Measurements from ENCODE around the gene CBX6.
"Not testable (repeated sequence)": the region's sequence is repeated elsewhere in the genome, so short reads cannot be mapped to it uniquely, and the experiment has no call there.

CBX6 gene

DNA sequence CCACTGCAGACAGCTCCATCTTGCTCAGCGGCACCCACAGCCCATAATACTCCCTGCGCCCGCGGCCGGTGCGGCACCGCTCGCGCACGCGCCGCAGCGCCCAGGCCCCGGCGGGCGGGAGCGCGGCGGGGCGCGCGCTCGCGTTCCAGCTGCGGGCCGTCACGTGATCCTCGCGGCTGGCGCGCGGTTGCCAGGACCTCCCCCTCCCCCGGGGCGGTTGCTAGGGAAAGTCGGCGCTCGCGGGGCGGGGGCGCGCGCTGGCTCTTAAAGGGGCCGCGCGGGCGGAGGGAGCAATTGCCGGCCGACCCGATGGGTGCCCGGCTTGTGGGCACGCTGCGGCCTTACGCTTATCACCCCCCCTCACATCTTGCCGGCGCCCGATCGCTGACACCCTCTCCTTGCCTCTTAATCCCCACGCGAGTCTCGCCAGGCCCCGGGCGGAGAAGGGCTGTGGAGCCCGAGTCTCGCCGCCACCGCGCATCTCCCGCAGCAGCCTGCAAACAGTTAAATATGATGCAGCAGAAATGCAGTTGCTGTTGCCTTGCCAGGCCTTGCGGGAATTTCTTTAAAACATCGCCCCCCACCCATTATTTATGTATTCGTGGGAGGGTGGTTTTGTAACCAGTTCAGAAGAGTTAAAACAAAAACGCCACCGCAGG lies at the start of gene CBX6:
Gene CBX6, minus strand, starts transcription at position 45 of the 659 bp plus-strand sequence. Its CDS starts 26 bp downstream, at position 19.
- DNase-seq (ENCODE audit: low read depth), result peak; percentile 94

DNA sequence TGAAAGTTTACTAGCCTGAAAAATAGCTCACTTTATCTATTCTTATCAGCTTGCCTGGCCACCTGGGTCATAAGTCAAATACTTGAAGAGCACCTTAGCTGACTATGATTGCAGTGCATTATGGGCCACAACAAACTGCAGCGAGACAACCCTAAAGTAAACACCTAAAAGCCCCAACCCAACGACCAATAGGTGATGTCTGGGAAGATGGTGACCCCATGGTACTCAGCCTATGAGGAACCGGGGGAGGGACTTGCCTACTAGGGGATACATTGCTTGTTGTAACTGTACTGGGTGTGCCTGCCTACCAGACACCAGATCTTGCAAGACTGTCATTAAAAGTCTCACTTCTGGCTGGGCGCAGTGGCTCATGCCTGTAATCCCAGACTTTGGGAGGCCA lies 49.8 kb upstream of the CBX6 start:
- no peak for DNase-seq (ENCODE audit: low read depth)

DNA sequence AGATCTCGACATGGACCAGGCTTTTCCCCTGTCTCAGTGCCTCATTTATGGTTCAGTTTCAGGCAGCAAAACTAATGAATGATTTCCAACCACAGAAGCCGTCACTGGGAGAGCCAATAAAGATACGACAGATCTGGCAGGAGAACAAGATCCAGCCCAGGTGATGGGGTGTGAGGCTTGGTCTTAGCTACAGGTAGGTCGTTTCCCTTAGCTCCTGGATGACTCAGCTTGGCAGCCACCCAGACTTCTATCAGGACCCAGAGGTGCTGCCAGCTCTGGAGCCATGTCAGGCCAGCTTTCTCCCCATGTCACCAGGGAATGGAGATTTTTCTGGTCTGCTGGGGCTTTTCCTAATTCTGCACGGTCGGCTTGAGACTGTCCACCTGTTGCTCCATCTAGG lies 49.1 kb upstream of the CBX6 start:
- no peak for DNase-seq (ENCODE audit: low read depth)

DNA sequence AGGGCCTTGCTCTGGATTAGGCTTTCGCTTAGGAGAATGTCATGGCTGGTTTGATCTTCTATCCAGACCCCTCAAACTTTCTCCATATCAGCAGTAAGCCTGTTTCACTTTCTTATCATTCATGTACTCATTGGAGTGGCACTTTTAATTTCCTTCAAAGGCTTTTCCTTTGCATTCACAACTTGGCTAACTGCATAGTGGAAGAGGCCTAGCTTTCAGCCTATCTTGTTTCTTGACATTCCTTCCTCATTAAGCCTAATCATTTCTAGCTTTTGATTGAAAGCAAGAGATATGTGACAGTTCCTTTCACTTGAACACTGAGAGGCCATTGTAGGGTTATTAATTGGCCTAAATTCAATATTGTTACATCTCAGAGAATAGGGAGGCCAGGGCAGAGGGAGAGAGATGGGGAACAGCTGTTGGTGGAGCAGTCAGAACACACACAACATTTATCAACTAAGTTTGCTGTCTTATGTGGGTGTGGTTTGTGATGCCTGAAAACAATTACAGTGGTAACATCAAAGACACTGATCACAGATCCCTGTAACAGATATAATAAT lies 47.7 kb upstream of the CBX6 start:
- no peak for DNase-seq (ENCODE audit: low read depth)

DNA sequence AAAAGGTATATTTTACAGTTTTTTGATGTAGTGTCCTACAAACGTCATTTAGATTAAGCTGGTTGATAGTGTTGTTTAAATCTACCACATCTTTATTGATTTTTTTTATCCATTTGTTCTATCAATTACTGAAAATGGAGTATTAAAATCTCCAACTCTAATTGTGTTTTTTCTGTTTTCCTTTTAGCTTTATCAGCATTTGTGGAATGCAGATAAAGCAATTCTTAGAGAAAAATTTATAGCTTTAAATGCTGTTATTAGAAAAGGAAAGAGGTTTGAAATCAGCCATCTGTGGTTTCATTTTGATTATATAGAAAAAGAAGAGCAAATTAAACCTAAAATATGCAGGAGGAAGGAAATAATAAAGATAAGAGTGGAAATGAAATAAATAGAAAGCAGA lies 39.4 kb upstream of the CBX6 start:
- DNase-seq (ENCODE audit: low read depth), result no peak

DNA sequence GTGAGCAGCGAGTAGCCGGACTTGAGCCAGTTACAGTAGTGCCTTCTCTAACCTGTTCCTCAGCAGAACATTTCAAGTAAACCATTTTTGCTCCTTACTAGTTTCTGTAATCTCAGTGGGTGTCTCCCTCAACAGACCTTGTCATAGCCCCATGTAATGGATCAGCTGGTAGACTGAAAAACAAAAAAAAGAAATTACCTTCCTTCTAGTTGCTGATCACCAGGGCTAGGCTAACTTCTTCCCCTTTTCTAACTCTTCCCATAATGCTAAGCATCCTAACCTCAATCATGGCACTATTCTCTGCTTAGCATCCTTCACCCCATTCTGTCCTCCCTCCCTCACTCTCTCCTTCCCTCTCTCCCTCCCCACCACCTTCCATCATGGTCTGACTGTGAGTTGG lies 35.8 kb upstream of the CBX6 start:
- no peak for DNase-seq (ENCODE audit: low read depth)

DNA sequence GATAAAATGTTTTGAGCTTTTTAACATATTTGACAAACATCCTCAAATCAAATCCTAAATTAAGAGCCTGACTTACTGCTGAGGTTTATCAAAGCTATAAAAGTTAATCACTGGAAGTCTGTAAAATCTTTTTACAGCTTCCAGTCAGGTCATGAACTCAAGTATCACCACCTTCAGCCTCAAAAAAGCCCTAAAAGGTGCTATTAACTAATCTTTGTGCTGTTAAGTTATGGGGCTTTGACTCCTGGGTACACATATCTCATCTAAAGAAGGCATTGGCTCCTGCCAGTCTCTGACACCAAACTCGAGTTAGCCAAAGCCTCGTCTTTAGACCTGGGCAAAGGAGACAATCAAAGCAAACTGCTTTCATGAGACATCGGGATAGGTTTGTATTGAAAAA lies 34.0 kb upstream of the CBX6 start:
- no peak for DNase-seq (ENCODE audit: low read depth)

DNA sequence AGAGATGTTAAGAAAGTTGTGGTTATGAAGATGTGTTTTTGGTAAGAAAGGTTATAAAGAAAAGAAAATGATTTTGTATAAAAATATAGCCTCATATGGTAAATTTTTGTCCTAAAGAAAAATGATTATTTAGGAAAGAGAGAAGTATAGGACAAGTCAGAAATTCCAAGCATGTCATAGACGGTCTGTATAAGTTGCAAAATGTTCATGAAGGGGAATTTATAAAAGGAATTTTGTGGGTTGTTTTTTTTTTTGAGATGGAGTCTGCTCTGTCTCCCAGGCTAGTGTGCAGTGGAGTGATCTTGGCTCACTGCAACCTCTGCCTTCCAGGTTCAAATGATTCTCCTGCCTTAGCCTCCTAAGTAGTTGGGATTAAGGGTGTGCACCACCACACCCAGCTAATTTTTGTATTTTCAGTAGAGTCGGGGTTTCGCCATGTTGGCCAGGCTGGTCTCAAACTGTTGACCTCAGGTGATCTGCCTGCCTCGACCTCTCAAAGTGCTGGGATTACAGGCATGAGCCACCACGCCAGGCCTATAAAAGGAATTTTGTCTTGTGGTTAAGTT lies 32.1 kb upstream of the CBX6 start:
- not testable (repeated sequence) for DNase-seq (ENCODE audit: low read depth)

DNA sequence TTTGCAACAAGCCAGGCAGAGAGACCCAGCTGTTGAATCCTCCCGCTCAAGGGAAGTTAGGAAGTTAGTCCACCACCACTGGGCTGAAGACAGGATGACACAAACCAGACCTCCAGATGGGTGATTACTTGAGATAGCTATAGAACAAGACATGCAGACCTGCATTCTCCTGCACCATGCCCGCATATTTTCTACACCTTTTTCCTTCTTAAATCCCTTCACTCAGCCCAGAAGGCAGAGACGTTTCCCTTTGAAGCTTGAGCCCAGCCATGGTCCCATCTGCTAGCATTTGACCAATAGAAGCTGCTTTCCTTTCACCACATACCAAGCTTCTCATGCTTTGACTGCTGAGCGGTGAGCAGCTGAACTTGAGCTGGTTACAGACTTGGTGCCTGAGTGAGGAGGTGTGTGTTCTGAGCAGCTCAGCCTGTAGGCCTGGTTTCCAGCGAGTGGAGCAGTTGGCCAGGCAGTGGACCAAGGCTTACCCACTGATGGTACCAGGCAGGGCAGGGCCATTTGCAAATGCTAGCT lies 29.2 kb upstream of the CBX6 start:
- no peak for DNase-seq (ENCODE audit: low read depth)

DNA sequence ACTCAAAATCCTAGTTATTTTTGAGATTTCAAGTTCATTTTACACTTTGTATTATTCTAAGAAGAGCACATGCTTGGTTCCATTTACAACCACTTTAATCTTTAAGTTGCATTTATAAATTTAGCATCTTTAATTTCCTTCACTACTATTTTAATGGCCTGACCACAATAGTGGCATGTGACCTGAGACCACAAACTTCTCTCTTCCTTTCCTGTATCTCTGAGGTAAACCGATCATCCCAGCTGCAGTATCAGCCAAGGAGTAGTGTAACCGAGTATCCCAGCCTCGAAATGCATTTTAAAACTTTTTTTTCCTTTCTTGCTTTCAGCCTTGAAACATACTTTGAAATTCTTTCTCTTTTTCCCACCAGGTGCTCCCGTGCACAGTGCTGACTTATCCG lies 28.7 kb upstream of the CBX6 start:
- no peak for DNase-seq (ENCODE audit: low read depth)

DNA sequence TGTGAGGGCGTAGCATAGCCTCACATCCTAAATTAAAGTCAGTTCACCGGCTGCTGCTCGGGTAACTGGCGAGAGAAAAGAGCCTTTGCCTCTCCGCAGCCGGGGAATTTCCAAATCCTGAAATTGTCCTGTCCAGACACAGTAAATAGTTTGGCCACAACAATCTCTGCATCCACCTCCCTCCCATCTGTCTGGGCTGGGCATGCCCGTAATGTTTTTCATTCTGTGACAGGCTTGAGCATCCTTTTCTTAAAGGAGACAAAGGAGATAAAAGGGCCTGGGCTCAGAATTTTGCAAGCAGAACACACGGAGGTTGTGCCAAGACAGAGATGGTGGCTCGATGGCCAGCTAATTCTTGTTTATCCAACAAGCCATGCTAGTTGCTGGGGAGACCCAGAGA lies 19.2 kb upstream of the CBX6 start:
- no peak for DNase-seq (ENCODE audit: low read depth)

DNA sequence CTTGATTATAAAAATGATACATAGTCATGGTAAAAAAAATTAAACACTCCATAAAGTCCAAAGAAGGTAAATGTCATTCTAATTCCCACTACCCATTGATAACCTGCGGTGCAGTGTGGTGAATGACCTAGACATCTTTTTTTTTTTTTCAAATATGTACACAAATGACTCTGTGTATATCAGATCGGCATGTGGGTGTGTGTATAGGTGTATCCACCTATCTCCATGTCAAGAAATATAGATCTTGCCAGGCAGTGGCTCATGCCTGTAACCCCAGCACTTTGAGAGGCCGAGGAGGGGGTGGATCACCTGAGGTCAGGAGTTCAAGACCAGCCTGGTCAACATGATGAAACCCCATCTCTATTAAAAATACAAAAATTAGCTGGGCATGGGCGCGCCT lies 18.4 kb upstream of the CBX6 start:
- no peak for DNase-seq (ENCODE audit: low read depth)

DNA sequence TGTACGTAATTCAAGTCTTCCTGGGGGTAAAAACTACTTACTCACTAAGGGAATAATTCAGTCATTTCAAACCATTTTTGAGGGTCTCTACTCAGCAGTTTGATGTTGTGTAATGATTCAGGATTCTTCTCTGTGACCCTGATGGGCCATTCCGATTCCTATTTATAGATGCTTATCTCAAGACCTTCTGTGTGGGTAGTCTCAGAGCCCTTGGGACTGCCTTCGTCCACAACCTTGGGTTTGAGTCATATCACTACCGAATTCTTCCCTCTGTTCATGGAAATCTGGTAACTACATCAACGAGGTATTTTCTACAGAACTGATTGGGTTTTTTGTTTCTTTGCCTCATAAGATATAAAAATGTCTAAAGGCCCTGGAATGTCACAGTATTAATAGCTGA lies 14.3 kb upstream of the CBX6 start:
- no peak for DNase-seq (ENCODE audit: low read depth)

DNA sequence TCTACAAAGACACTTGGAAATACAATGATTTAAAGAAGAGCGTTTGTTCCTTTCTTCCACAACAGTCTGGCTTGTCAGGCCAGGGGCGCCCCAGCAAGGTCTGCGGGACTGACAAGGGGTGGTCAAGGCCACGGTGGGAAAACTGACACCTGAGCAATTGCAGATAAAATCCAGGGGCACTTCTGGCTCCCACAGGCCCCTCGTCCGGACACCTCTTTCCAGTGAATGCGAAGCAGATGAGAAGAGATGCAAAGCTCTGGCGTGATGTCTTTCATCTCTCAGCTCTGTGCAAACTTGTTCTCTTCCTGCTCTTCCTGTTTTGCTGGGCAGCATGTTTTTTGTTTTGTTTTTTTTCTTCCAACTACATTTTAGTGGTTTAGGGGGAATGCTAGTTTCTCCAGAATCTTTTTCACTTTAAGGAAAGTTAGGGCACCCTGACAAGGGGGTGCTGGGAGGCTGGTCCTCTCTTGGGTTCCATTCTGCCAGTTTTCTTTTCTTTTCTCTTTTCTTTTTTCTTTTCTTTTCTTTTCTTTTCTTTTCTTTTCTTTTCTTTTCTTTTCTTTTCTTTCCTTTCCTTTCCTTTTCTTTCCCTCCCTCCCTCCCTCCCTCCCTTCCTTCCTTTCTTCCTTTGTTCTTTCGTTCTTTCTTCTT lies 11.1 kb upstream of the CBX6 start:
- no peak for DNase-seq (ENCODE audit: low read depth)

DNA sequence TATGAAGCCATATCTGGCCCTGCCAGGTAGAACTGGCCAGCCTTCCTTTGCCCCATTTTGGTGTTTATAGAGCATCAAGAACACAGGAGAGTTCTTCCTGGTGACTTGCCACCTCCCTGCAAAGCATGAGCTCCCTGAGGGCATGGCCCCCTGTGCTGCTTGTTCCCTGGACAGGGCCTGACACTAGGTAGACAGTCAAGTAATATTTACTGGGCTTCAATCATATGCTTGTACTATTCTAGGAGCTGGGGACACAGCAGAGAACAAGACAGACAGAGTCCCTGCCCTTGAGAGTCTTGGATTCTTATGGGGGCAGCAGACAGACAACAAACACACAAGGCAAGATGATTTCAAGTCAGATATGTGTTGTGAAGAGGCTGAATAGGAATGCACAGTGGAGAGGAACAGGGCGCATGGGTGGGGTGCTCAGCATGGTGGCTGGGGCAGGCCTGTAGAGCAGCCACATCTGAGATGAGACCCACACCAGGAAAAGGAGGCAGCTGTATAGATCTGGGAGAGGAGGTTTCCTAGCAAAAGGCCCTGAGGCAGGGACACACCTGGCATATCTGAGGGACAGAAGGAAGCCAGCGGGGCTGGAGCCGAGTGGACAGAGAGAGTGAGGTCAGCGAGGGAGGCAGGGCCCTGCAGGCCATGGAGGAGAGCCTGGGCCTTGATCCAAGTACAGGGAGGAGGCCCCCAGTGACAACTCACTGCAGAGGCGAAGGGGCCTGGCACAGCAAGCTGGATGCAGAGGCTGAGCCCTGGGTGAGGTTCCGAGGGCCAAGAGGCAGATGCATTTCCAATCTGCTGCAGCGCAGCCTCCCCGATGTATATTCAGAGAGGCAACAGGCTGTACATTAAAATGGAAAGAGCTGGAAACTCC lies 10.2 kb upstream of the CBX6 start:
- no peak for DNase-seq (ENCODE audit: low read depth)

DNA sequence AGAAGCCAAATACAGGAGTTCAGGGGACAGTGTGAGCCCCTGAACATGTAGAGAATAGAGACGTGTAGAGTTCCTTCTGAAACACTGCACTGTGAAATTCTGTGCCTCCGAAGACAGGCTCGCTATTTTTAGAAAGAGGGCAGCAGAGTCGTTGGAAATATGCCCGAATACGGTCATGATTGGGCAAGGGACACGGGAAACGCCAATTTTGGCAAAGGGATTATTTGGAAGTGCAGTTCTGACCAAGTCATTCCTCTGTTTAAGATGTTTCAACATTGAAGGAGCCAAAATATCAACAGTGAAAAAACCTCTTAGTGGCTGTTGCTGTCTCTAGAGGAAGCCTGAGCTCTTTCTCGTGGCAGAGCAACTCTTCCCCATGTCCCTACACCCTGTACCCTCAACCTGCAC lies 9.5 kb upstream of the CBX6 start:
- DNase-seq (ENCODE audit: low read depth), result peak; percentile 20

DNA sequence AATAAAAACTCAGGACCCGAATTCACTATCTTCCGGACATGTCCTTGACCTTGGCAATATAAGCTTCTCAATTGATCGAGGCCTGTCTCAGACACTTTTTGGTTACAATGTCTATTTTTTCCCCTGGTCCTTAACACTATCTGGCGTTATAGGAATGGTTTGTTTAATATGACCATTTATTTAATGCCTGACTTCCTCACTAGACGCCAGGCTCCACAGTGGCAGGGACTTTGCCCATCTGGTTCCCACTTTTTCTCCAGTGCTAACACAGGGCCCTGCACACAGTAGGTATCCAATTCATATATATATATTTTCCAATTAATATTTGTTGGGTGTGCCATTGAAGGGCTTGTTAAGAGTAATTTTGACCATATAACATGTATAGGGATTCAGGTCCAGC lies 7.9 kb upstream of the CBX6 start:
- no peak for DNase-seq (ENCODE audit: low read depth)

DNA sequence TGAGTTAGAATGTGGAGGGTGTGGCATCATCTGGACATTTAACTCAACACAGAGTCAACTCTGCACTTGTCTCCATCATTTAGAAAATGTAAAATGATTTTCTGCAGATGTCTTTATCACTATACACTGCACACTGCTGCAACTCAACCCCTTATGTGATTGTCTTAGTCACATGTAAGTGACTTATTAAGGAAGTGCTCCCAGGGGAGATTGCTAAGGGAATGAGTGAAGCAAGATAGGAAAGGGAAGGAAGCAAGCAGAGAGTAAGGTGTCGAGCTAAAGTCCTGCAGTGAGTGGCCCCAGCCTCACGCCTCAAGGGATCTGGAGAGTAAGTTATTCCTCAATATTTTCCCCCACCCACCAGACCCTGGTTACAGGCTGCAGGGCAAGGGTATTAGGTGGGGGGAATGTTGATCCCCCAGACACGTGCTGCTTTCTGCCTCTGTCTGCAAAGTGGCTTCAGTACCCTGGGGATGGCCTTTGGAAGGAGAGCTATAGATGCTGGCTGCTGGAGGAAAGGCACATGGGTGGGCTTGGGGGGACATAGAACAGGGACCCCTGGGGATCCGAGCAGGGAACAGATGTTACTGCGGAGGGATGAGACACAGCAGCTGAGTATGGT lies 7.2 kb upstream of the CBX6 start:
- no peak for DNase-seq (ENCODE audit: low read depth)

DNA sequence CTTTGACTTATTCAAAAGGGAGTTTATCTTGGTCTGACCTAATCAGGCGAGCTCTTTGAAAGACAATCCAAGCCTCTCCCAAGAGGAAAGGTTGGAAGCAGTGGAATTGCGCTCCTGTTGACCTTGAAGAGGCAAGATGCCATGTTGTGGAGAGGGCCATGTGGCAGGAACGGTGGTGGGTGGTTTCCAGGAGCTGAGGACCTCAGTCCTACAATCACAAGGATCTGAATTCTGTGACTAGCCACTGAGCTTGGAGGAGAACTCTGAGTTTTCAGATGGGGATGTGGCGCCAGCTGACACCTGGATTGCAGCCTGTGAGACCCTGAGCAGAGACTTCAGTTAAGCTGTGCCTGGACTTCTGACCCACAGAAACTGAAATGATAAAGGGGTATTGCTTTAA lies 6.0 kb upstream of the CBX6 start:
- DNase-seq (ENCODE audit: low read depth), result no peak

DNA sequence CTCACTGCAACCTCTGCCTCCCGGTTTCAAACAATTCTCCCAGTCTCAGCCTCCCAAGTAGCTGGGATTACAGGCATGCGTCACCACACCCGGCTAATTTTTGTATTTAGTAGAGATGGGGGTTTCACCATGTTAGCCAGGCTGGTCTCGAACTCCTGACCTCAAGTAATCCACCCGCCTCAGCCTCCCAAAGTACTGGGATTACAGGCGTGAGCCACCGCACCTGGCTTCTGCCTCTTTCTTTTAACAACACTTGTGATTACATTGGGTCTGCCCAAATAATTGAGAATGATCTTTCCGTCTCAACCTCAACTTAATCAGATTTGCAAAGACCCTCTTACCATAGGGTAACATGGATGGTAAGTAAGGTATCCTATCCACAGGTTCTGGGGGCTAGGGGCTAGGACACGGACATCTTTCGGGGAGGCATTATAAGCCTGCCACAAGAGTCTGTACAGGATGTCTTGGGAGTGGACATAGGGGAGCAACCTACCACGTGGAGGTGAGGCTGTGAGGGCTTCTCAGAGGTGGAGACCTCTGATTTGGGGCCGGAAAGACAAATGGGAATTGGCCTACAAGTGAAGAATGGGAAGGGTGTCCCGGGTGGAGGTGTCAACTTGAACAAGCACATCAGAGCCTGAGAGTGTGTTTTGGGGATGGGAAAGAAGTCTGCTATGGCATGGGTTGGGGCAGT lies 2.7 kb upstream of the CBX6 start:
- DNase-seq (ENCODE audit: low read depth), result no peak
